Stimulated activated CD8-positive, alpha-beta memory T cell treated with anti-CD3 and anti-CD28 coated beads, Interleukin-7, amount 100 ng/mL, for 1 hour (primary cell): ENCODE measurements around the gene NEURL1B.

Source experiments
- DNase-seq, 2 donors: peaks; one replicate each; pipeline ENCODE4 v3.0.0-alpha.2; 2020; ENCODE audit warnings: low read depth in 2 of 2

The NEURL1B gene

DNA sequence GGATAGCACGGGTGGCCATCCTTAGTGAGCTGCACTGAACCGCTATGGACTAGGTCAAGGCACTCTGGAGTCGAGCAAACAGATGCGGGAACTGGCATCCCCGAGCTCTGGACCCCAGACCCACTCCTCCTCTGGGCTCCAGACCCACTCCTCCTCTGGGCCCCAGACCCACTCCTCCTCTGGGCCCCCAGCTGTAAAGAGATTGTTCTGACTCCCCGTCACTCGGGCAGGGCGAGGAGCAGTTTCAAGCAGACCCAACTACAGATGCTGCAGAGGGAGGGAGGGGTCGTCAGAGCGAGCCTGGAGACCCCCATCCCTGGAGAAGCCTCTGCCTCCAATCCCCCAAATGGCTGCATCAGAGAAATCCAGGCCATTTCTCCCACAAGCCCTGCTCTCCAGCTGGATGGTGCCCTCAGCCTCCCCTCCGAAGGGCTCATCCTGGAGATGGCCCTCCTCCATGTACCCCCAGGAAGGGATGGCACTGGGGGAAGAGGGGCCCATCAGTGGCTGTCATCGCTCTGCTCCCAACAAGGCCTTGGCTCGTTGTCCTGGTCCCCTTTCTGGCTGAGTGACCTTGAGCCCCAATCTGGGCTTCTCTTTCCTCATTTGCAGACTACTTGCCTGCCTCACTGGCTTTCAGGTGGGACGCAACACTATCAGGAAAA is 91.3 kb downstream of the NEURL1B start:
- no peak for DNase-seq

DNA sequence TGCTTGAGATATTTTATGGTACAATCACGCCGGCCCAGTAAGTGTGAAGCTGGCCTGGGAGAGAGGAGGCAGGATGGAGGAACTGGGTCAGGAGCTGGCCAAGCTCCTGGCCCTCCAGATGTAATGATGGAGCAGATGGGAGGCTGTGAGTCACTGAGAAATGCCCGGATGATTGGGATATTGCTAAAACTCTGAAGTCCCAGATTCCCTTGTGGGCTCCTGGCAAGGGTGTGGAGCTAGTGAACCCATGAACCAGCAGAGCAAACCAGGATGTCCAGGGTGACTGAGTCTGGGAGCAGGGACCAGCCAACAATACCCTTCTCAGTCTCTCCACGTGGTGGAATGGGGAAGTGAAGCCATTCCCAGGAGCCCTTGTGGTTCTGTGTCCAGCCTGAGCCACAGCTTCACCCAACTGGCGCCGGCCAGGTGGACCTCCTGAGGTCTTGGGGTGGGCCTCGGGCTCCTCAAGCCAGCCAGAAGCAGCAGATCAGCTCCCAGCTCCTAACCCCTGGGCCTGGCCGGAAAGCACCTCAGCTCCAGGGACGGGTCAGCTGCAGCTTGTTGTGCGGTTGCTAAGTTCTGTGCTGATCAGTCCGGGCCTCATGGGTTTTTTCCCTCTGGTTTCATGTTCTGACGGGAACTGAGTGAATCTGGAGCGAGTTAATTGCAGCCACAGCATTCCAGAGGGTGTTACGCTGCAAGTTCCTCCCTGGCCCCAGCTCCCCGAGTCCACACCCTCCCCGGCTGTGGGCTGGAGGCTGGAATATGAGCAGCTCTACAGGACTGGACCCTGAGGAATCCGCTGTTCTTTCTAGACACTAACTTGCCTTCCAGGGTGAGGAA is 92.3 kb downstream of the NEURL1B start:
- DNase-seq: no peak

GRCh38 chr5:172733974-172734346 is 92.9 kb downstream of the NEURL1B start:
- DNase-seq: no peak

DNA sequence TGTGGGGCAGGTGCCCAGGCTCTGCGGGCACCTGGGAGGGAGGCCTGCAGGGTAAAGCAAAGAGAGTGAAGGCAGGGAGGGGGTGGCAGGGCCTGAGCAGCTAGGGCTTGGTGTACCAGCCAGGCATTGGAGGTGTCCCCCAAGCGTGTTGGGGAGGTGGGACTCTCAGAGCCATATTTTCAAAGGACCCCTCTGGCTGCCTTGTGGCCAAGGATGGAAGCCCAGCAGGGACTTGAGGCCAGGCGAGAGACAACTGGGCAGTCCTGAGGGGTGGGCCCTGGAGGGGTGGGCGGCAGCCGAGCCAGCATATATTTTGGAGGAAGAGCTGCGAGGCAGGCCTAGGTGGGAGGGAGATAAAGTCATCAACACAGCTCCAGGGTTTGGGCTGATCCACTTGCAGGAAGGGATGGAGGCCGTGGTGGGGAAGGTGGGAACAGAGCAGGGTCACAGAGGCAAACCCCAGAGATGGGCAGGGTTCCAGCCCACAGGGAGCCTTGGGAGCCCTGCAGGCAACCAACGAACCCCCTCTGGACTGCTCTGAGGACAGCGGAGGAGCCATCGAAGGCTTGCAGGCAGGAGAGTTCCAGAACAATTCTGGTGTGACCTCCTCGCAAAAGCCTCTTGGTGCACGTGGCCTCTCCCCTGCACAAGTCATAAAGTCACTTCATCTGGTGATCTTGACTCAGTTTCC is 94.2 kb downstream of the NEURL1B start:
- DNase-seq: no peak

DNA sequence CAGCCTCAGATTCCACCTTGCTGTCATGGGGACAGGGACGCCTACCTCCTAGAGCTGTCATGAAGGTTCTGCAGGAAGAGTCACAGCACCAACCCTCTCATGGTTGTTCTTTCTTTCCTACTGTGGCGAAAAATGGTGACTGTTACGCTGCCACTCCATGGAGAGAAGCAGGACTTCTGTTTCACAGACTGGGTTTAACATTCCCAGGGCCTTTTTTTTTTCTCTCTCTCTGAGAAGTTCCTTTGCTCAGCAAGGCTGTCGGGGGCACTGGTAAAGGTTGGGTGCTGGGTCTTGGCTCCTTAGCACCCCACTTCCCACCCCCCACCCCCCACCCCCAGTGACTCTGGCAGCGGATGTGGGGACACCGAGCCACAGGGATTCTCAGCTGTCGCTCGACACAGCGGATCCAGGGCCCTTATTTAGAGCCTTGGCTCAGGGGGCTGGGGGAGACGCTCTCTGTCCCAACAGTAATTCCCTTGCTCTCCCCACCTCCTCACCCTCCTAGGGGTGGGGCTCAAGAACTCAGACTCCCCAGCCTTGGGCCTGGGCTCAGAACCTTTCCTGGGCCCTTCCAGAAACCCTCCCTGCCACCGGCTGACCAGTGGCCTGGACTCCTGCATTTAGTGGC is 95.6 kb downstream of the NEURL1B start:
- no peak for DNase-seq

GRCh38 chr5:172739375-172739774 is 98.3 kb downstream of the NEURL1B start:
- DNase-seq: no peak

GRCh38 chr5:172740428-172741205 is 99.6 kb downstream of the NEURL1B start:
- no peak for DNase-seq
